GM18873 (cell line): ENCODE results near the gene GPC6.

Source experiments
- ATAC-seq: cut with Tn5 transposase; IDR thresholded peaks from one replicate; pipeline ENCODE4 v1.9.1; 2021; ENCODE audit warnings: mild to moderate bottlenecking, moderate library complexity, moderate number of reproducible peaks; ENCODE audit not compliant: unreplicated experiment, low FRiP score

Gene GPC6

GRCh38 chr13:94389604-94390351 is 1163.2 kb downstream of the GPC6 start:
- no peak for ATAC-seq

- no peak for ATAC-seq
Measured at GRCh38 chr13:94390881-94391280, 1164.3 kb downstream of the GPC6 start.

GRCh38 chr13:94394723-94395122 is 1168.1 kb downstream of the GPC6 start:
- no peak for ATAC-seq

- ATAC-seq, result no peak
Measured at GRCh38 chr13:94395860-94396259, 1169.3 kb downstream of the GPC6 start.

- no peak for ATAC-seq
Measured at GRCh38 chr13:94399812-94400211, 1173.2 kb downstream of the GPC6 start.

GRCh38 chr13:94400874-94401273 is 1174.3 kb downstream of the GPC6 start:
- ATAC-seq, result no peak

- ATAC-seq, result no peak
Measured at GRCh38 chr13:94408314-94409036, 1181.9 kb downstream of the GPC6 start.

- ATAC-seq, result no peak
Measured at GRCh38 chr13:94411747-94412146, 1185.1 kb downstream of the GPC6 start.

- no peak for ATAC-seq
Measured at GRCh38 chr13:94412870-94413597, 1186.4 kb downstream of the GPC6 start.

- no peak for ATAC-seq
Measured at GRCh38 chr13:94413598-94413944, 1187.0 kb downstream of the GPC6 start.

- no peak for ATAC-seq
Measured at GRCh38 chr13:94414141-94414540, 1187.5 kb downstream of the GPC6 start.

GRCh38 chr13:94414708-94415107 is 1188.1 kb downstream of the GPC6 start:
- ATAC-seq, result no peak

- no peak for ATAC-seq
Measured at GRCh38 chr13:94415500-94416237, 1189.1 kb downstream of the GPC6 start.

- no peak for ATAC-seq
Measured at GRCh38 chr13:94416454-94417080, 1190.0 kb downstream of the GPC6 start.

GRCh38 chr13:94417294-94417693 is 1190.7 kb downstream of the GPC6 start:
- ATAC-seq, result no peak

- ATAC-seq, result no peak
Measured at GRCh38 chr13:94419304-94419924, 1192.8 kb downstream of the GPC6 start.

GRCh38 chr13:94419925-94420305 is 1193.3 kb downstream of the GPC6 start:
- no peak for ATAC-seq

- no peak for ATAC-seq
Measured at GRCh38 chr13:94427313-94427953, 1200.8 kb downstream of the GPC6 start.

GRCh38 chr13:94431574-94431973 is 1205.0 kb downstream of the GPC6 start:
- no peak for ATAC-seq
